K562 (cell line): ENCODE measurements around the gene EPHA2. TPM values are rescaled to one million over a fixed set of nuclear protein-coding genes. Genes with fewer than 3 reads are reported as not detected.

Source experiments
- CREB1 ChIP-seq, 2 experiments: sonication (generic) in 1 of 2; formaldehyde crosslinking in 1 of 2; IDR thresholded peaks; 2 replicates each; pipeline versions ENCODE4 v1.6.1 to v1.8.0; 2012 to 2022; ENCODE audit warnings: inconsistent platforms in 1 of 2, mild to moderate bottlenecking in 1 of 2, missing genetic modification reagents in 1 of 2, moderate library complexity in 1 of 2
- E2F8 ChIP-seq: fragments of 450-650 bp; IDR thresholded peaks from 2 replicates; pipeline ENCODE4 v1.7.1; 2018; ENCODE audit warnings: mild to moderate bottlenecking, low read depth; ENCODE audit not compliant: partially characterized antibody
- EP300 ChIP-seq: IDR thresholded peaks from 2 replicates; pipeline ENCODE4 v1.6.1; 2012; ENCODE audit warnings: low read length, improper control_type of control experiment
- KHSRP ChIP-seq: fragments of 450-650 bp; IDR thresholded peaks from 2 replicates; pipeline ENCODE4 v1.6.1; 2017
- KLF10 ChIP-seq: fragments of 250-450 bp; sonication (Bioruptor Pico); IDR thresholded peaks from 2 replicates; pipeline ENCODE4 v1.6.1; 2021; ENCODE audit warnings: matching md5 sums
- MCM5 ChIP-seq: fragments of 450-650 bp; IDR thresholded peaks from 2 replicates; pipeline ENCODE4 v1.6.1; 2016; ENCODE audit warnings: low read depth
- MNT ChIP-seq, 2 experiments: fragments of 450-650 bp; conservative IDR thresholded peaks; 2 replicates each; pipeline ENCODE4 v1.6.1; 2017; ENCODE audit warnings: mild to moderate bottlenecking in 2 of 2, moderate library complexity in 2 of 2
- NFE2 ChIP-seq: IDR thresholded peaks from 2 replicates; pipeline ENCODE4 v1.6.1; 2014; ENCODE audit warnings: antibody characterized with exemption, low read depth
- PRMT5 ChIP-seq: sonication (generic); formaldehyde crosslinking; IDR thresholded peaks from 2 replicates; pipeline ENCODE4 v1.5.0; 2020; ENCODE audit warnings: missing genetic modification reagents
- PRPF4 ChIP-seq: fragments of 200-400 bp; formaldehyde crosslinking; IDR thresholded peaks from one replicate; pipeline ENCODE4 v1.6.1; 2017; ENCODE audit warnings: low read length, low read depth, mild to moderate bottlenecking; ENCODE audit not compliant: insufficient read depth, poor library complexity, severe bottlenecking
- SAFB2 ChIP-seq: fragments of 200-400 bp; formaldehyde crosslinking; IDR thresholded peaks from 2 replicates; pipeline ENCODE4 v1.6.1; 2018; ENCODE audit warnings: borderline replicate concordance, low read length, low read depth, moderate library complexity; ENCODE audit not compliant: severe bottlenecking
- SMARCE1 ChIP-seq: fragments of 450-650 bp; IDR thresholded peaks from 2 replicates; pipeline ENCODE4 v1.7.1; 2016; ENCODE audit warnings: mild to moderate bottlenecking
- SRSF9 ChIP-seq: fragments of 200-400 bp; formaldehyde crosslinking; IDR thresholded peaks from 2 replicates; pipeline ENCODE4 v1.6.1; 2017; ENCODE audit warnings: low read depth, low read length, borderline replicate concordance
- TBP ChIP-seq: optimal IDR thresholded peaks from 2 replicates; pipeline ENCODE3; 2011; ENCODE audit warnings: low read depth, low read length, improper control_type of control experiment
- ZEB2 ChIP-seq: fragments of 450-650 bp; IDR thresholded peaks from 2 replicates; pipeline ENCODE4 v1.6.1; 2016
- ZNF197 ChIP-seq: fragments of 200-800 bp; sonication (Bioruptor generic); IDR thresholded peaks from 2 replicates; pipeline ENCODE4 v1.6.1; 2016; ENCODE audit warnings: low read depth, missing genetic modification characterization, missing compliant biosample characterization
- ZNF274 ChIP-seq: IDR thresholded peaks from 2 replicates; pipeline ENCODE4 v1.6.1; 2011; ENCODE audit warnings: low read depth, mild to moderate bottlenecking, low read length, moderate library complexity, borderline replicate concordance
- ZNF408 ChIP-seq: fragments of 250-450 bp; sonication (Bioruptor Pico); IDR thresholded peaks from 2 replicates; pipeline ENCODE4 v1.4.0; 2020; ENCODE audit warnings: low read depth, mild to moderate bottlenecking, moderate library complexity
- ZNF444 ChIP-seq: fragments of 250-450 bp; sonication (Bioruptor Pico); IDR thresholded peaks from 2 replicates; pipeline ENCODE4 v1.4.0; 2020; ENCODE audit warnings: mild to moderate bottlenecking, moderate library complexity
- ZNF551 ChIP-seq: fragments of 250-450 bp; sonication (Bioruptor Pico); IDR thresholded peaks from 2 replicates; pipeline ENCODE4 v1.5.0; 2021; ENCODE audit warnings: mild to moderate bottlenecking, moderate library complexity
- ZNF75A ChIP-seq: fragments of 450-650 bp; formaldehyde crosslinking; IDR thresholded peaks from 2 replicates; pipeline ENCODE4 v1.4.0; 2020; ENCODE audit warnings: mild to moderate bottlenecking
- ZNF830 ChIP-seq: fragments of 250-450 bp; sonication (Bioruptor Pico); IDR thresholded peaks from 2 replicates; pipeline ENCODE4 v1.5.0; 2021; ENCODE audit warnings: mild to moderate bottlenecking
- polyA plus RNA-seq, 8 experiments: library from polyadenylated mRNA; depleted of rRNA in 4 of 8; stranded (reverse) in 5 of 8; unstranded in 3 of 8; fragments of >200 nt; fragmentation: Nextera tagmentation in 2 of 8; fragmentation: Illumina TruSeq in 1 of 8; extraction: Ambion mirVana in 2 of 8; extraction: Trizol in 1 of 8; gene quantifications; 2 replicates each; pipeline versions ENCODE4 v1.2.1 to v1.2.3, GENCODE V29; 2011 to 2014; ENCODE audit warnings: inconsistent platforms in 1 of 8, missing spikeins in 1 of 8
- total RNA-seq, 7 experiments: library from RNA; depleted of rRNA in 6 of 7; stranded (reverse); fragments of >200 nt in 6 of 7; fragmentation: Illumina TruSeq in 2 of 7; extraction: Trizol in 2 of 7; gene quantifications; 2 replicates each; pipeline versions ENCODE4 v1.2.1 to v1.2.3, GENCODE V29; 2011 to 2021; ENCODE audit warnings: low replicate concordance in 1 of 7
- TF ChIP-seq, protein P1 (sequence below), 2 experiments: fragments of 450-650 bp; IDR thresholded peaks; 2 replicates each; pipeline ENCODE4 v1.6.1; 2016

EPHA2 gene
- total and polyA plus RNA-seq, 9 of the 15 experiments (the other 6 are each of a cell fraction or from before 2014, with no cell fraction given): 0.04 to 0.40 (median 0.07) TPM; not detected in 4

DNA sequence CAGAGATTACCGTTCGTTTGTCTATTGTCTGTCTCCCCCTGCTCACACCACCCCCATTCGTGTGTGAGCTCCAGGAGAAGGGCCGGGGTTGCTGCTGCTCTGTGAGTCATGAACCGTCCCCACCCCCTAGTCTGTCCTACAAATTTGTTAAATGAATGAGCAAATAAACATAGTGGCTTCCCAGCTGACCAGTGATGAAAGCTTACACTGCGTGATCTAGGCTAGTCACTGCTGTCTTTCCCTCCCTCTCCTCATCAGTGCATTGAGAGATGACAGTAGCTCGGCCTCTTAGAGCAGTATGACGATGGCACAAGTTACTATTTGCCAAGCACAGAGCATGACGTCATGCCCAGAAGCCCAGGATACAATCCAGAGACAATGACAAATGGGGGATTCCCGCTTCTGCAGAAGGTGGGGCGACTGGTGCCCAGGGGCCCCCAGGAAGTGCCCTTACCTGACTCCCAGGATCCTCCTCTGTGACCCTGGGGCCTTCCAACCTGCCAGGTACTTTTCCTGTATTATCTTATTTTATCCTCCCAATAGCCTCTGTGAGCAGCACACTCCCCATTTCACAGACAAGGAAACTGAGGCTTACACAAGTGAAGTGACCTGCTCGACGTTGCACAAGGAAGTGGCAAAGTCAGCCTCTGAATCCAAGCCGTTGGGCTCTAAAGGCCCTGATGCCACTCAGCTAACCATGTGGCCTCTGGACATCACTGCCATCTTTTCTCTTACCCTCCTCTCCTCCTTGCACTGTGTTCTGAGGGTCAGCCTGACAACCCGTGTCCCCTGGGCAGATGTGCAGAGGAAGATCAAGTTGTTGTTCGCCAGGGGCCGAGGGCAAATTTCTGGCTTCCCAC is 8.6 kb upstream of the EPHA2 start (continued):
- TF ChIP-seq, protein P1, sequence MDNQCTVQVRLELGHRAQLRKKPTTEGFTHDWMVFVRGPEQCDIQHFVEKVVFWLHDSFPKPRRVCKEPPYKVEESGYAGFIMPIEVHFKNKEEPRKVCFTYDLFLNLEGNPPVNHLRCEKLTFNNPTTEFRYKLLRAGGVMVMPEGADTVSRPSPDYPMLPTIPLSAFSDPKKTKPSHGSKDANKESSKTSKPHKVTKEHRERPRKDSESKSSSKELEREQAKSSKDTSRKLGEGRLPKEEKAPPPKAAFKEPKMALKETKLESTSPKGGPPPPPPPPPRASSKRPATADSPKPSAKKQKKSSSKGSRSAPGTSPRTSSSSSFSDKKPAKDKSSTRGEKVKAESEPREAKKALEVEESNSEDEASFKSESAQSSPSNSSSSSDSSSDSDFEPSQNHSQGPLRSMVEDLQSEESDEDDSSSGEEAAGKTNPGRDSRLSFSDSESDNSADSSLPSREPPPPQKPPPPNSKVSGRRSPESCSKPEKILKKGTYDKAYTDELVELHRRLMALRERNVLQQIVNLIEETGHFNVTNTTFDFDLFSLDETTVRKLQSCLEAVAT (IDR thresholded peaks at IDR 0.05): no peak
- TF ChIP-seq ZNF444 (CRISPR knock-in tag) (no peak), CREB1 (IDR thresholded peaks at IDR 0.05) (peak; percentile 97), CREB1 (CRISPR knock-in tag; IDR thresholded peaks at IDR 0.05) (peak; percentile 95), ZNF75A (CRISPR knock-in tag) (no peak), MCM5 (no peak), ZNF274 (no peak), E2F8 (peak; percentile 54), ZNF551 (no peak), SRSF9 (no peak), ZNF408 (CRISPR knock-in tag) (no peak), EP300 (peak; percentile 55; the same call in 1 of the 2 replicates), KLF10 (no peak), ZEB2 (no peak), ZNF830 (CRISPR knock-in tag) (no peak), KHSRP (peak; percentile 74), SAFB2 (no peak), ZNF197 (CRISPR knock-in tag) (no peak), SMARCE1 (peak; percentile 69; the same call in 1 of the 2 replicates), NFE2 (peak; percentile 70; the same call in 1 of the 2 replicates), PRPF4 (no peak), PRMT5 (CRISPR knock-in tag) (no peak), MNT (conservative IDR thresholded peaks at IDR 0.05) (peak in 1 of 2 experiments; percentile 60; a peak in 1 of 4 replicates), TBP (no peak)
